ENCODE results near the gene CANX. TPM values are rescaled to one million over a fixed set of nuclear protein-coding genes. Genes with fewer than 3 reads are reported as not detected.

CANX gene
- total and polyA plus RNA-seq, 2 donors (not counting 3 experiments of a cell fraction or from before 2014, with no cell fraction given) = 193 to 986 TPM

DNA sequence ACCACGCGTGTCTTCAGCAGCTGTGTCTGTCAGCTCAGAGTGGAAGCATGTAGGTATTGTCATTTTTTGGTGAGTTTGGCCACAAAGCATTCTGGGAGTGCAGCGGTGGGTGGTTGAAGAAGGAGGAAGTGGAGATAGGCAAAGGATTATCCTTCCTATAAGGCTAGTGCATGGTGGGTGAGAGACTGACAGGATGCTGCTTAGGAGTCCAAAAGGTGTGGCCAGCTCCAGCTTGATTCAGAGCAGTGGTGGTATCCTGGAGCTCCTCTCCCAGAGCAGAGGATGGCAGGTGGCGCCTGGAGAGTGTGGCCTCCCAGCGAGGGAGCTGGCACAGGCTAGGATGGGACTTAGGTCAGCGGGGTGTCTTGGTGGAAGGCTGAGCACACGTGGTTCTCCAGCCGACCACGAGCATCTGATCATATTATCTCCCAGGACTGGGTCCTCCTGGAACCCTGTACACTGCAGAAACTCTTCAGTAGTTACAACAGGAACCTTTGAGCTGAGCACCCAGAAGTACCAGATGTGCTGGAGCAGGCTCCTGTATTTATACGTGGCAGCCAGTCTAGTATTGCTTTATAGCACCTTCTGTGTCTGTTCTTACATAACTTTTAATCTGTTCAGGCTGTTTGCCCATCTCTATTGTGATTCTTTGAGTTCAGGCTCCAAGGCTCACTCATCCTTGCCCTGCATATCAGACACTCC, 63.5 kb downstream of the CANX start:
- intact Hi-C loops (cut with micrococcal nuclease) (loop anchor here (2.0 kb wide), 1 partner anchor 329 kb away; no protein-coding TSS in a partner anchor), dilution Hi-C loops (cut with MboI; ENCODE audit: extremely low pct_ligation_motif_present, low sequenced_read_pairs) (no loop called here)
- POLR2A ChIA-PET = interaction anchor here (0.5 to 1.4 kb wide), 4 partner anchors 9 to 139 kb away, joined by 3 to 5 read pairs (median 4); partner anchors contain the start of genes HNRNPH1 and SQSTM1
- CTCF ChIA-PET = interaction anchor here (0.8 to 7.1 kb wide), 29 partner anchors 7 to 447 kb away, joined by 3 to 103 read pairs (median 5); partner anchors contain the start of genes LTC4S, MAML1 and SQSTM1
- FAIRE-seq (no peak), DNase-seq (ENCODE audit: low read depth, low spot score) (no peak)
- H3K36me3 ChIP-seq (ENCODE audit: control insufficient read depth in 2 of 2, extremely low read depth in 1 of 2, insufficient read depth in 2 of 2, low read length in 2 of 2) = no peaks in the 10 kb centered on the region
- BruUV-seq (replicated peaks) = no TSS peak
- H4K20me1 ChIP-seq (replicated peaks; ENCODE audit: control insufficient read depth, extremely low read depth, insufficient read depth, low read length) = peaks cover 2% of the 10 kb centered on the region
- H3K9ac ChIP-seq (replicated peaks; ENCODE audit: extremely low read depth, insufficient read depth, low read length) = no peak overlapping the region
- no peaks in the 10 kb centered on the region for H3K9me1 ChIP-seq (replicated peaks; ENCODE audit: control insufficient read depth, extremely low read depth, insufficient read depth, low read length)
- H2AFZ ChIP-seq (ENCODE audit: low read depth, low read length) = no peak overlapping the region
- TF ChIP-seq EZH2 (IDR thresholded peaks at IDR 0.05; ENCODE audit: borderline replicate concordance, low read depth, low read length, severe bottlenecking) (no peak), JUN (IDR thresholded peaks at IDR 0.05; ENCODE audit: borderline replicate concordance, insufficient read depth, insufficient read length, low read depth) (no peak)
- TF ChIP-seq, protein P1, sequence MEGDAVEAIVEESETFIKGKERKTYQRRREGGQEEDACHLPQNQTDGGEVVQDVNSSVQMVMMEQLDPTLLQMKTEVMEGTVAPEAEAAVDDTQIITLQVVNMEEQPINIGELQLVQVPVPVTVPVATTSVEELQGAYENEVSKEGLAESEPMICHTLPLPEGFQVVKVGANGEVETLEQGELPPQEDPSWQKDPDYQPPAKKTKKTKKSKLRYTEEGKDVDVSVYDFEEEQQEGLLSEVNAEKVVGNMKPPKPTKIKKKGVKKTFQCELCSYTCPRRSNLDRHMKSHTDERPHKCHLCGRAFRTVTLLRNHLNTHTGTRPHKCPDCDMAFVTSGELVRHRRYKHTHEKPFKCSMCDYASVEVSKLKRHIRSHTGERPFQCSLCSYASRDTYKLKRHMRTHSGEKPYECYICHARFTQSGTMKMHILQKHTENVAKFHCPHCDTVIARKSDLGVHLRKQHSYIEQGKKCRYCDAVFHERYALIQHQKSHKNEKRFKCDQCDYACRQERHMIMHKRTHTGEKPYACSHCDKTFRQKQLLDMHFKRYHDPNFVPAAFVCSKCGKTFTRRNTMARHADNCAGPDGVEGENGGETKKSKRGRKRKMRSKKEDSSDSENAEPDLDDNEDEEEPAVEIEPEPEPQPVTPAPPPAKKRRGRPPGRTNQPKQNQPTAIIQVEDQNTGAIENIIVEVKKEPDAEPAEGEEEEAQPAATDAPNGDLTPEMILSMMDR (IDR thresholded peaks at IDR 0.05; ENCODE audit: extremely low read depth in 1 of 2, insufficient read depth in 1 of 2, low read depth in 1 of 2, low read length in 2 of 2) = no peak
- no peaks in the 10 kb centered on the region for H3K27me3 ChIP-seq (ENCODE audit: control insufficient read depth in 2 of 2, insufficient read depth in 2 of 2, low read length in 2 of 2)
- H3K9me3 ChIP-seq (replicated peaks; ENCODE audit: control insufficient read depth, insufficient read depth, low read length) = no peaks in the 10 kb centered on the region
- H3K4me1 ChIP-seq (ENCODE audit: control insufficient read depth, extremely low read depth, insufficient read depth, low read length) = peaks cover 52% of the 10 kb centered on the region
- H3K4me2 ChIP-seq (ENCODE audit: insufficient read depth, low read length) = no peak overlapping the region
- no peak overlapping the region for H3K27ac ChIP-seq (ENCODE audit: insufficient read depth, low read depth, low read length)
- H3K79me2 ChIP-seq (ENCODE audit: control insufficient read depth, insufficient read depth, low read length) = peaks cover 52% of the 10 kb centered on the region
- H3K4me3 ChIP-seq (replicated peaks in 1 of 3; ENCODE audit: insufficient read depth in 1 of 3, low read depth in 1 of 3, low read length in 3 of 3) = no peak overlapping the region

All from endothelial cell of umbilical vein (primary cell).